Measurements from ENCODE around the gene PTGFRN. TPM values are rescaled to one million over a fixed set of nuclear protein-coding genes. Genes with fewer than 3 reads are reported as not detected.

Gene PTGFRN
- total and polyA plus RNA-seq, 2 of the 8 experiments (the other 6 are each of a cell fraction or from before 2014, with no cell fraction given) = 13.0 to 32.6 TPM

DNA sequence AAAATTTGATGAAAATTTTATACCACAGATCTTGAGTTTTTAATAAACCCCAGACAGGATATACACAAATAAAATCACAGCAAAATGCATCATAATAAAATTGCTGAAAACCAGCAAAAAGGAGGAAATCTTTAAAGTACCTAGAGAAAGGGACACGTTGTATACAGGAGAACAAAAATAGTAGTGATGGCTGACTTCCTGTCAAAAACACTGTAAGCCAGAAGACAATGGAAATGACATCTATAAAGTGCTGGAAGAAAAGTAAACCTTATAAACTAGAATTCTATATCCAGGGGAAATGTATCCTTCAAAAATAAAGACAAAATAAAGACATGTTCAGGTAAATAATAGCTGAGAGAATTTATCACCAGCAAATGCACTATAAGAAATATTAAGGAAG lies 14.6 kb upstream of the PTGFRN start (continued):
- no peak for TF ChIP-seq TAF1 (IDR thresholded peaks at IDR 0.05; ENCODE audit: low read depth, low read length)
- TF ChIP-seq, protein P1, sequence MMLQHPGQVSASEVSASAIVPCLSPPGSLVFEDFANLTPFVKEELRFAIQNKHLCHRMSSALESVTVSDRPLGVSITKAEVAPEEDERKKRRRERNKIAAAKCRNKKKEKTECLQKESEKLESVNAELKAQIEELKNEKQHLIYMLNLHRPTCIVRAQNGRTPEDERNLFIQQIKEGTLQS (IDR thresholded peaks at IDR 0.05; ENCODE audit: insufficient read depth, low read depth, low read length) = no peak
- no peak for TF ChIP-seq BRCA1 (IDR thresholded peaks at IDR 0.05; ENCODE audit: low read depth, low read length)
- TF ChIP-seq HDAC6 (IDR thresholded peaks at IDR 0.05; ENCODE audit: low read depth, low read length) = no peak

Data from H1 (cell line).